ENCODE data around the gene CPSF4L.

DNA sequence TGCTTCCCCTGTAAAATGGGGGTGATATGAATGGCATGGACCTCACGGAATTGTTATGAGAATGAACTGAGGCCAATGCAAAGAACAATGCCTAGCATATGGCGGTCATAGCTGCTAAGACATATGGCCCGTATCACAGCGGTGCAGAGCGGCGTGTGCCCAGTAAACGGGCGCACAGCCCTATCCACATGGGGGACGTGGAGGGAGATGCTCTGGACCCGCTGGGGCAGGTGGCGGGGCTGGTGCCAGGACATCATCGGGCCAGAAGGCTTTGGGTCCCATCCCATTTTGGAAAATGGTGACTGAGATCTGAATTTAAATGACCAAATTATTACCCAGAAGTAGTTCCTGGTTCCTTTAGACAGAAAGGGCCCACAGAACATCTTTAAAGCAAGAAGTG is 18.5 kb upstream of the CPSF4L start:
- TF ChIP-seq CHD2 (IDR thresholded peaks at IDR 0.05; ENCODE audit: low read length, partially characterized antibody) (no peak), TAF1 (IDR thresholded peaks at IDR 0.05; ENCODE audit: borderline replicate concordance, low read depth, low read length) (no peak), POLR2AphosphoS5 (IDR thresholded peaks at IDR 0.05; ENCODE audit: low read depth, low read length) (no peak), SMC3 (IDR thresholded peaks at IDR 0.05; ENCODE audit: low read depth, low read length) (no peak)
- TF ChIP-seq, protein P1, sequence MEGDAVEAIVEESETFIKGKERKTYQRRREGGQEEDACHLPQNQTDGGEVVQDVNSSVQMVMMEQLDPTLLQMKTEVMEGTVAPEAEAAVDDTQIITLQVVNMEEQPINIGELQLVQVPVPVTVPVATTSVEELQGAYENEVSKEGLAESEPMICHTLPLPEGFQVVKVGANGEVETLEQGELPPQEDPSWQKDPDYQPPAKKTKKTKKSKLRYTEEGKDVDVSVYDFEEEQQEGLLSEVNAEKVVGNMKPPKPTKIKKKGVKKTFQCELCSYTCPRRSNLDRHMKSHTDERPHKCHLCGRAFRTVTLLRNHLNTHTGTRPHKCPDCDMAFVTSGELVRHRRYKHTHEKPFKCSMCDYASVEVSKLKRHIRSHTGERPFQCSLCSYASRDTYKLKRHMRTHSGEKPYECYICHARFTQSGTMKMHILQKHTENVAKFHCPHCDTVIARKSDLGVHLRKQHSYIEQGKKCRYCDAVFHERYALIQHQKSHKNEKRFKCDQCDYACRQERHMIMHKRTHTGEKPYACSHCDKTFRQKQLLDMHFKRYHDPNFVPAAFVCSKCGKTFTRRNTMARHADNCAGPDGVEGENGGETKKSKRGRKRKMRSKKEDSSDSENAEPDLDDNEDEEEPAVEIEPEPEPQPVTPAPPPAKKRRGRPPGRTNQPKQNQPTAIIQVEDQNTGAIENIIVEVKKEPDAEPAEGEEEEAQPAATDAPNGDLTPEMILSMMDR (IDR thresholded peaks at IDR 0.05): no peak
